Measurements from ENCODE around the gene OSER1. TPM values are rescaled to one million over a fixed set of nuclear protein-coding genes. Genes with fewer than 3 reads are reported as not detected.

Gene OSER1
- total and polyA plus RNA-seq, 4 donors, result 22.6 to 32.9 (median 27.7) TPM

DNA sequence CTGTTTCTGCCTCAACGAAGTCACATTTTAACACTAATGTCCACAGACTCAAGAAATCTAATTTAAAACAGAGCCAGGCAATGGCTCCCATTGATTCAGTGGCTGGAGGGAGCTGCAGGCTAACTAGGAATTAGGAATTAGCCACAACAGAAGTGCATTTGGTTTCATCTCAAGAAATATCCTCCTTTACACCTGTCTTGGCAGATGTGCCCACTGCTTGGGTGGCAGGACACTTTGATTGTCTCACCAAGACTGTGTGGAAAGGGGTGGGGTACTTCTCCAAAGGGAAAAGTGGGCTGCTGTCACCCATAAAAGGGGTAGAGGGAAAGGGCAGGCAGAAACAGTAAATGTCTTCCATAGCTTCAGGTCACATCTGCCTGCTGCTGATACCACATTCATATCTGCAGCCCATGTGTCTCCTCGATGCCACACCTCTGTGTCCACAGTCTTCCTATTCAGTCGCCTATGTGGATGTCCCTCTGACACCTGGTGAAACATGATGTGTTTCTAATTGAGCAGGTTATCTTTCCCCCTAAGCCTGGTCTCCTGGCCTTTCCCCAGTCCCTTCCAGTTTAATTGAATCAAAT lies 10.9 kb upstream of the OSER1 start:
- no peaks in the 10 kb centered on the region for H3K4me1 ChIP-seq (ENCODE audit: control insufficient read depth in 5 of 5, insufficient read depth in 5 of 5, low read length in 5 of 5)
- no peak overlapping the region for H3K9ac ChIP-seq (ENCODE audit: insufficient read depth in 1 of 2, low read length in 2 of 2)
- no peak for DNase-seq
- H3K27ac ChIP-seq (ENCODE audit: low read depth in 1 of 2, low read length in 1 of 2), result no peak overlapping the region
- no peak overlapping the region for H3K4me3 ChIP-seq
- H3K27me3 ChIP-seq (ENCODE audit: control insufficient read depth in 3 of 3, insufficient read depth in 3 of 3, low read length in 2 of 3), result no peaks in the 10 kb centered on the region
- ATAC-seq (ENCODE audit: insufficient read depth, low FRiP score), result no peak
- TF ChIP-seq, protein P1, sequence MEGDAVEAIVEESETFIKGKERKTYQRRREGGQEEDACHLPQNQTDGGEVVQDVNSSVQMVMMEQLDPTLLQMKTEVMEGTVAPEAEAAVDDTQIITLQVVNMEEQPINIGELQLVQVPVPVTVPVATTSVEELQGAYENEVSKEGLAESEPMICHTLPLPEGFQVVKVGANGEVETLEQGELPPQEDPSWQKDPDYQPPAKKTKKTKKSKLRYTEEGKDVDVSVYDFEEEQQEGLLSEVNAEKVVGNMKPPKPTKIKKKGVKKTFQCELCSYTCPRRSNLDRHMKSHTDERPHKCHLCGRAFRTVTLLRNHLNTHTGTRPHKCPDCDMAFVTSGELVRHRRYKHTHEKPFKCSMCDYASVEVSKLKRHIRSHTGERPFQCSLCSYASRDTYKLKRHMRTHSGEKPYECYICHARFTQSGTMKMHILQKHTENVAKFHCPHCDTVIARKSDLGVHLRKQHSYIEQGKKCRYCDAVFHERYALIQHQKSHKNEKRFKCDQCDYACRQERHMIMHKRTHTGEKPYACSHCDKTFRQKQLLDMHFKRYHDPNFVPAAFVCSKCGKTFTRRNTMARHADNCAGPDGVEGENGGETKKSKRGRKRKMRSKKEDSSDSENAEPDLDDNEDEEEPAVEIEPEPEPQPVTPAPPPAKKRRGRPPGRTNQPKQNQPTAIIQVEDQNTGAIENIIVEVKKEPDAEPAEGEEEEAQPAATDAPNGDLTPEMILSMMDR (IDR thresholded peaks at IDR 0.05; ENCODE audit: control extremely low read depth, extremely low read depth), result no peak
- WGBS, 2 donors, result 92 to 94% methylated on average over 3 of the region's 3 CpGs
- no peaks in the 10 kb centered on the region for H3K9me3 ChIP-seq (ENCODE audit: control insufficient read depth in 4 of 4, insufficient read depth in 3 of 4, low read length in 3 of 4)
- peaks cover 0 to 3% (median 1%) of the 10 kb centered on the region in 4 donors for H3K36me3 ChIP-seq (ENCODE audit: control insufficient read depth in 4 of 4, insufficient read depth in 4 of 4, low read length in 4 of 4)

DNA sequence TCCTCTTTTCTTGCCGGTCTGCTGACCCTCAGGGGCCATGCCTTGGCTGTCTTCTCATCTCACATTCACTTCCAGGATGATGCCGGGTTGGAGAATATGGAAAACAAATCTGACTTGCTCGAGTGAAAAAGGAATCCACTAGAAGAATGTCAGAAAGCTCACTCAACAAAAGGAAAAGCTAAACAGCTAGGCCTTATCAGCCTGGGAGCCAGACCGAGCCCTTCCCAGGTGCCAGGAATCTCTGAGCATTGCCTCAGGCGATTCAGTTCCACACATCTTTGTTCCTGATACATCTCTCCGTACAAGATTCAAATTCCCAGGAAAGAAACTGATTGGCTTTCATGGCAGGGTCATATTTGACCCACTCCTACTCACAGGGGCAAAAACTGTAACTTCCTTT lies 9.2 kb upstream of the OSER1 start:
- WGBS, 2 donors, result 65 to 85% methylated on average over 6 of the region's 6 CpGs

DNA sequence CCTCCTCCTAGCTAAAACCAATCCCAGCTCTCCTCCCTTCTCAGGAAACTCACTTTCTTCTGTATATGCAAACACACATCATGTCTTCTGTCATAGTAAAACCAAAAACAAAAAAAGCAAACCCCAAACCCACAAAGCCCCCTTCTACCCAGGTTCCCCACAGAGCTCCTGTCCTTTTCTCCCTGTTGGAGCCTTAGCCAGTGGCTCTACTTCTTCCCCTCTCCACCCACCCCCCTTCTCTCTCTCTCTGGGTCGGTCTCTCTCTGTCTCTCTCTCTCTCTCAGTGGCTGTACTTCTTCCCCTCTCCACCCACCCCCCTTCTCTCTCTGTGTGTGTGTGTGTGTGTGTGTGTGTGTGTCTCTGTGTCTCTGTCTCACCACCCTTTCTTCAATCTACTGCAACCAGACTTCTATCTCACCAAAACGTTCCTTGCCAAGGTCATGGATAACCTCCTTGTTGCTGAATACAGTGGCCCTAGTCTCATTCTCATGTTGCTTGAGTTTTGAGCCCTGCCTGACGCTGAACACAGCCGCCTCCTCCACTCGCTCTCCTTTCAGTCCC lies 8.7 kb upstream of the OSER1 start:
- DNase-seq (no peak), ATAC-seq (ENCODE audit: insufficient read depth, low FRiP score) (no peak)
- TF ChIP-seq, protein P1 (IDR thresholded peaks at IDR 0.05; ENCODE audit: control extremely low read depth, extremely low read depth), result no peak
- no peak overlapping the region for H3K4me3 ChIP-seq
- H3K27me3 ChIP-seq (ENCODE audit: control insufficient read depth in 3 of 3, insufficient read depth in 3 of 3, low read length in 2 of 3), result no peaks in the 10 kb centered on the region
- no peaks in the 10 kb centered on the region for H3K9me3 ChIP-seq (ENCODE audit: control insufficient read depth in 4 of 4, insufficient read depth in 3 of 4, low read length in 3 of 4)
- H3K36me3 ChIP-seq (ENCODE audit: control insufficient read depth in 4 of 4, insufficient read depth in 4 of 4, low read length in 4 of 4), result no peaks in the 10 kb centered on the region
- H3K9ac ChIP-seq (ENCODE audit: insufficient read depth in 1 of 2, low read length in 2 of 2), result no peak overlapping the region
- peak overlapping the region in 1 of 2 donors; percentile 30 for H3K27ac ChIP-seq (ENCODE audit: low read depth in 1 of 2, low read length in 1 of 2)
- no peaks in the 10 kb centered on the region for H3K4me1 ChIP-seq (ENCODE audit: control insufficient read depth in 5 of 5, insufficient read depth in 5 of 5, low read length in 5 of 5)
- WGBS, 2 donors, result 61 to 63% methylated on average over 5 of the region's 5 CpGs

More for the DNA sequence above, 9.2 kb upstream of the OSER1 start:
- H3K27me3 ChIP-seq (ENCODE audit: control insufficient read depth in 3 of 3, insufficient read depth in 3 of 3, low read length in 2 of 3), result no peaks in the 10 kb centered on the region
- peaks cover 0 to under 1% (median 0%) of the 10 kb centered on the region in 4 donors for H3K36me3 ChIP-seq (ENCODE audit: control insufficient read depth in 4 of 4, insufficient read depth in 4 of 4, low read length in 4 of 4)
- H3K4me3 ChIP-seq, result no peak overlapping the region
- H3K9ac ChIP-seq (ENCODE audit: insufficient read depth in 1 of 2, low read length in 2 of 2), result no peak overlapping the region
- no peaks in the 10 kb centered on the region for H3K4me1 ChIP-seq (ENCODE audit: control insufficient read depth in 5 of 5, insufficient read depth in 5 of 5, low read length in 5 of 5)
- no peaks in the 10 kb centered on the region for H3K9me3 ChIP-seq (ENCODE audit: control insufficient read depth in 4 of 4, insufficient read depth in 3 of 4, low read length in 3 of 4)
- ATAC-seq (ENCODE audit: insufficient read depth, low FRiP score) (no peak), DNase-seq (no peak)
- H3K27ac ChIP-seq (ENCODE audit: low read depth in 1 of 2, low read length in 1 of 2), result peak overlapping the region in 1 of 2 donors; percentile 30
- TF ChIP-seq, protein P1 (IDR thresholded peaks at IDR 0.05; ENCODE audit: control extremely low read depth, extremely low read depth), result no peak

All from lung (tissue), 12 donors.